HepG2 (cell line): ENCODE data around the gene SLC13A5. TPM values are rescaled to one million over a fixed set of nuclear protein-coding genes. Genes with fewer than 3 reads are reported as not detected.
A peak's percentile ranks its signal among the peaks of the same experiment; 100 is the strongest.

Source experiments
- E2F1 ChIP-seq: sonication (generic); formaldehyde crosslinking; IDR thresholded peaks from 2 replicates; pipeline ENCODE4 v1.5.0; 2020; ENCODE audit warnings: missing genetic modification reagents
- ELF3 ChIP-seq: IDR thresholded peaks from 2 replicates; pipeline ENCODE4 v1.6.1; 2016; ENCODE audit warnings: missing genetic modification reagents, missing compliant biosample characterization
- ETV5 ChIP-seq: IDR thresholded peaks from 2 replicates; pipeline ENCODE4 v1.6.1; 2018; ENCODE audit warnings: missing biosample characterization, missing genetic modification reagents, inconsistent platforms, borderline replicate concordance
- FLYWCH1 ChIP-seq: sonication (generic); formaldehyde crosslinking; IDR thresholded peaks from 2 replicates; pipeline ENCODE4 v1.8.1; 2023; ENCODE audit warnings: mild to moderate bottlenecking, missing genetic modification reagents
- MBNL3 ChIP-seq: fragments of 250-450 bp; sonication (Bioruptor Pico); conservative IDR thresholded peaks from 2 replicates; pipeline ENCODE4 v1.8.0; 2022; ENCODE audit warnings: mild to moderate bottlenecking, inconsistent platforms
- MYPOP ChIP-seq: sonication (generic); formaldehyde crosslinking; IDR thresholded peaks from 2 replicates; pipeline ENCODE4 v1.8.1; 2023; ENCODE audit warnings: mild to moderate bottlenecking, moderate library complexity, missing genetic modification reagents
- SUZ12 ChIP-seq: fragments of 150-350 bp; IDR thresholded peaks from 2 replicates; pipeline ENCODE4 v1.6.1; 2014; ENCODE audit warnings: low read depth, low read length
- ZBTB40 ChIP-seq, 2 experiments: fragments of 450-650 bp in 1 of 2; sonication (generic) in 1 of 2; formaldehyde crosslinking in 1 of 2; IDR thresholded peaks; 2 replicates each; pipeline versions ENCODE4 v1.6.1 to v1.8.0; 2016 to 2022; ENCODE audit warnings: antibody characterized with exemption in 1 of 2, mild to moderate bottlenecking in 1 of 2, missing genetic modification reagents in 1 of 2
- ZNF224 ChIP-seq: sonication (generic); formaldehyde crosslinking; IDR thresholded peaks from 2 replicates; pipeline ENCODE4 v1.5.0; 2020; ENCODE audit warnings: mild to moderate bottlenecking, missing genetic modification reagents
- ZNF280B ChIP-seq: sonication (generic); formaldehyde crosslinking; IDR thresholded peaks from 2 replicates; pipeline ENCODE4 v1.5.0; 2020; ENCODE audit warnings: missing genetic modification reagents, mild to moderate bottlenecking, borderline replicate concordance
- ZNF350 ChIP-seq: sonication (generic); formaldehyde crosslinking; IDR thresholded peaks from 2 replicates; pipeline ENCODE4 v1.4.0; 2020; ENCODE audit warnings: mild to moderate bottlenecking, low read depth, missing genetic modification reagents, borderline replicate concordance
- ZNF615 ChIP-seq: sonication (generic); formaldehyde crosslinking; IDR thresholded peaks from 2 replicates; pipeline ENCODE4 v1.5.0; 2020; ENCODE audit warnings: mild to moderate bottlenecking, missing genetic modification reagents, borderline replicate concordance
- ZNF704 ChIP-seq: sonication (generic); formaldehyde crosslinking; IDR thresholded peaks from 2 replicates; pipeline ENCODE4 v1.8.1; 2023; ENCODE audit warnings: mild to moderate bottlenecking, inconsistent platforms, moderate library complexity, missing genetic modification reagents, borderline replicate concordance
- ZNF775 ChIP-seq: sonication (generic); formaldehyde crosslinking; IDR thresholded peaks from 2 replicates; pipeline ENCODE4 v1.4.0; 2020; ENCODE audit warnings: missing genetic modification reagents, mild to moderate bottlenecking, moderate library complexity, borderline replicate concordance
- polyA plus RNA-seq, 8 experiments: library from polyadenylated mRNA; depleted of rRNA in 3 of 8; stranded (reverse) in 7 of 8; unstranded in 1 of 8; fragments of >200 nt; fragmentation: Illumina TruSeq in 4 of 8; extraction: Trizol in 4 of 8; gene quantifications; 2 replicates each; pipeline versions ENCODE4 v1.2.1 to v1.2.3, GENCODE V29; 2011 to 2016; ENCODE audit warnings: low read depth in 4 of 8, missing spikeins in 1 of 8, mixed read lengths in 1 of 8; ENCODE audit not compliant: insufficient read depth in 1 of 8
- total RNA-seq, 5 experiments: library from RNA; depleted of rRNA; stranded (reverse); fragments of >200 nt; fragmentation: Illumina TruSeq; extraction: Trizol; gene quantifications; 2 replicates each; pipeline ENCODE4 v1.2.3, GENCODE V29; 2016; ENCODE audit warnings: low read depth in 1 of 5

Gene SLC13A5
- total and polyA plus RNA-seq, 2 of the 13 experiments (the other 11 are each of a cell fraction or from before 2014, with no cell fraction given) = 42.8 to 310 TPM

GRCh38 chr17:6651354-6651918, 61.7 kb downstream of the SLC13A5 start, which contains the start of the genes C17orf100 and MED31 (continued):
- TF ChIP-seq ZBTB40 (IDR thresholded peaks at IDR 0.05) = peak; percentile 56
- no peak for TF ChIP-seq ZBTB40 (CRISPR knock-in tag; IDR thresholded peaks at IDR 0.05)
- TF ChIP-seq ZNF224 = no peak
- TF ChIP-seq ETV5 = peak; percentile 9; the same call in 1 of the 2 replicates
- peak; percentile 29; the same call in 1 of the 2 replicates for TF ChIP-seq SUZ12
- TF ChIP-seq ZNF350 (CRISPR knock-in tag) = no peak; the same call in 1 of the 2 replicates
- 0 out of 2 replicates have a peak, but pooled peaks have one; percentile 54 for TF ChIP-seq MYPOP (CRISPR knock-in tag)
- TF ChIP-seq ZNF775 (CRISPR knock-in tag) = no peak
- TF ChIP-seq E2F1 = no peak
- TF ChIP-seq ZNF615 (CRISPR knock-in tag) = no peak
- no peak for TF ChIP-seq ELF3 (CRISPR knock-in tag)
- TF ChIP-seq ZNF280B = no peak
- TF ChIP-seq FLYWCH1 = no peak
- TF ChIP-seq MBNL3 (CRISPR knock-in tag) = no peak
- TF ChIP-seq ZNF704 (CRISPR knock-in tag) = no peak
